ENCODE measurements around the gene ALPL.

The ALPL gene

DNA sequence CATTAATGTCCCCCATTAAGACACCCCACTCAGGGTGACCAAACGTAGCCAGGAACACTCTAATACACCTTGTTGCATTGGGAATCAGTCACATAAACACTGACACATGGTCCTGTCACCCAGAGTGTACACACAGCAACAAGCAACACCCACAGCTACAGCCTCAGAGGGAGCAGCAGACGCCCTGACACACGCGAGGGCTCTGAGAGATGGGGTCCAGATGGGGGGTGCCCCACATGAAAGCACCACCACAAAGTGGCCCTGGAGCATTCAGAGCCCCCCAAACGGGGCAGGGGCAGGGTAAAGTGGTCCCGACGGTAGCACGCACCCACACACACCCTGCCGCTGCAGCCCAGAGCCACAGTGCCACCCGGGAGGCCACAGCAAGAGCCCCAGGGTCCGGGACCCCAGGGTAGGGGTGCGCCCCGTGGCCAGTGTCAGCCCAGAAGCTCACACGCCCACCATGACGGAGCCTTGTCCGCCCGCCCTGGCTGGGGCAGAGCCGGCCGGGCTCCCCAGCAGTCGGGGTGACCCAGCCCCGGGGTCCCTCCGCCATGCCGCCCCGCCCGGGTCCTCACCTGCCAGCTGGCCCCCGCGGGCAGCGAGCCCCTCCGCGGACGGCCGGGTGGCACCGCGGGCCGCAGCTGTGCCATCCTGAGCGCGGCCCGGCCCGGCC, 112.7 kb downstream of the ALPL start:
- no peak for DNase-seq

GRCh38 chr1:21622466-21623315, 113.5 kb downstream of the ALPL start:
- DNase-seq: peak in 1 of 2 experiments; percentile 59

DNA sequence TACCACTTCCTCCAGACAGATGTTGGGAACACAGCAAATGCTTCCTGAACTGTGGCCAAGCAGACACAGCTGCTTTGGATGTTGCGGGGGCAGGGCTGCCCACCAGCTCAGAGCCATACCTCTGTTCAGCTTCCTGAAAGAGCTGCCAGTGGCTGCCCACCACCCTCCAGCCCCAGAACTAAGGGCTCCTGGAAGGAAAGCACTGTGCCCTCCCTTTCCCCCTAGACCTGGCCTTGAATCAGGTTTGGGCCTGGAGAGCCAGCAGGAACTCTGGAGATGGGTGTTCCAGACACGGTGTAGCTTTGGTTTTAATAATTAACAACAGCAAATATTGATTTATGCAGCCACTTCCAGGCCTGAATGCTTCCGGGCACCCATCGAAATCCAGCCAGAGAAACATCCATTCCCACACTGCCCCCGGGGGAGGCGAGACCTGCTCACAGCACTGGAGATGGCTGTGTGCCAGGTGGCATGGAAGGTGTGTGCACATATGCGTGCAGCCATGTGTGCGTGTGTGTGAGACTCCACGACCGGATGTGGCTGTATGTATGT, 114.3 kb downstream of the ALPL start:
- no peak for DNase-seq

DNA sequence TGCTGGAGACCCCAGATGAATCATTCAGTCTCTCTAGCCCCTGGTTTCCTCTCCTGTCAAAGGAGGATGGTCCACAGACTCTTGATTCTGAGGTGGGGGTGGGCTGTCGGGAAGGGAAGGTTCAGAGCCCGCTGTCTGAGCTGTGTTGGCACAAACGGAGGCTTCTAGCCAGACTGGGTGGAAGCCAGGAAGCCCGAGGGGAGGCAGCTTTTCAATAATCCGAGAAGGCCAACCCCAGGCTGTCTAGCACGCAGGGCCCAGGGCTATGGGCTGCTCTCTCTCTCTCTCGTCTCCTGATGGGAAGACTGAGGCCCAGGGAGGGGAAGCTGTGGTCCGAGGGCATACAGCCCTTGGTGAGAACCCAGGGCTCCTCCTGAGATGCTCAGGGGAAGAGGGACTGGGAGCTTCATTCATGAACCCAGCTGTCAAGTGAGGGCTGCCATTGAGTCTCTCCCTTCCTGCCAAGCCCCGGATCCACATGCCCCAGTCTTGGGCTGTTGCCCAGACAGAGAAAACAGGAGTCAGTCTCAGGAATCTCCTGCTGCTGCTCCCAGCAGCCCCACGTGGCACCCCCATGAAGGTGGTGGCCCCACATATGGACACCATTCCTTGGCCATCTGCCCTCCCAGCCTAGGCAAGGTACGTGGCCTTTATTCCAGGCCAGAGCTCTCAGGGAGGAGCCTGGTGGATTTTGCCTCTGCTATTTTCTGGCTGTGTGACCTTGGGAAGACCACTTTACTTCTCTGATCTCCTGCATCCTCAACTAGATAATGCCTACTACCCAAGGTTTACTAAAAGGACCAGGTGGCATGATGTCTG, 115.6 kb downstream of the ALPL start:
- no peak for DNase-seq

DNA sequence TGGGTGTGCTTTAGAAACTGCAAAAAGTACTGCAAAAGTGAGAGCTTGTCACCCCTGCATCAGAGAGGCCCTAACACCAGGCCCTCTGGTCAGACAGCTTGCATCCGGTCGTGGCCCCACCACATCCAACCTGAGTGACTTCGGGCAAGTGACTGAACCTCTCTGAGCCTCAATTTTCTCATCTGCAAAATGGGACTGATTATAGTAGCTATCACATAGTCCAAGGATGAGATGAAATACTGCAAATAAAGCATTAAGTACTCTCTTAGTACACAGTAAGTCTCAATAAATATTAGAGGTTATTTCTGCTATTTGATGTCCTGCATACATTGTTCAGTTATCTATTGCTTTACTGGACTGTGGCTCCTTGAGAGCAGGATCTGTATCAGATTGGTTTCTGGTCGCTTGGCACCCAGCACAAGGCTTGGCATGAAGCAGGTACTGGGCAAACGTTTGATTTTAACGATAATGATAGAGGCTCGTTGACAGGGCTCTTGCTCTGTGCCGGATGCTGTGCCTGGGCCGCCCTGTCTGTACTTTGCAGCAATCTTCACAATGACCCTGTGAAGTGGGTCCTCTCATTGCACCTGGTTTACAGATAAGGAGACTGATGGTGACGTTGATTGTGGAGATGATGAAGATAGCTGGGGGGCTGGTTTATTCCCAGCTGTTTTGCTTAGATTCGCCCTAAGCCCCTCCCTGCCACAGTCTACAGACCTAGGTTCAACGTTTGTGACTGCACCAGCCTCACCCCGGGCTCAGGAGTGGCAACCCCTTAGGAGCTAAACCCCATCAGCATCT, 116.4 kb downstream of the ALPL start:
- no peak for DNase-seq

GRCh38 chr1:21626921-21627339, 117.7 kb downstream of the ALPL start:
- no peak for DNase-seq
